NCI-H146 (cell line): ENCODE results near the gene LY6G6F.

ENCODE experiments used
- DNase-seq: peaks from one replicate; lab custom pipeline; 2025; lab: John Stamatoyannopoulos, UW

LY6G6F gene

DNA sequence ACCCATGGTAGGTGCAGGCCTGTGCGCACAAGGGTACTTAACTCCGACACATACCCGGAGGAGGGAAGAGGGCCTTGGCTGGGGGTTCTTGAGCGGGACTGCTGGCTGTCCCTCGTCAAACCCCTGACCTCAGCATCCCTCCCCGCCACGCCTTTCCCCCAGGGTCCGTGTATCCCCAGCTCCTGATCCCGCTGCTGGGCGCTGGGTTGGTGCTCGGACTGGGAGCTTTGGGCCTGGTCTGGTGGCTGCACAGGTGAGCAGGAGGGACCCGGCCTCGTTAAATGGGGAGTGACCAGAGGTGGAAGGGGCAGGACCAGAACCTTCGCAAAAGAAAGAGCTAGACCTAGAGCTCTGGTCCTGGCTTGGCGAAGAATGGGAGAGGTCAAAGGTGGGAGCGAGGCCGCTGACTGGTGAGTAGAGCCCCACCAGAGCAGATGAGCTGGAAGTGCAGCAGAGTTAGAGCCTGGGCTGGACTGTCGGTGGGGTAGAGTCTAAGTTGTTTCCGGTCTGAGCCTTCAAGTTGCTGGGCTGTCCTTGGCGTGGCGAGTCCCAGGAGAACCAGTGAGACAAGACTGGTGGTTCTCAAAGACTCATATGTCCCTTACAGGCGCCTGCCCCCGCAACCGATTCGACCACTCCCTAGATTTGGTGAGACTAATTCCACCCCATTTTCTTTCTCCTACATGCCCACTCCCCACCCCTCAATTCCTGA is 17.5 kb downstream of the LY6G6F start:
- DNase-seq: no peak

GRCh38 chr6:31725502-31726350 is 19.1 kb downstream of the LY6G6F start:
- no peak for DNase-seq

DNA sequence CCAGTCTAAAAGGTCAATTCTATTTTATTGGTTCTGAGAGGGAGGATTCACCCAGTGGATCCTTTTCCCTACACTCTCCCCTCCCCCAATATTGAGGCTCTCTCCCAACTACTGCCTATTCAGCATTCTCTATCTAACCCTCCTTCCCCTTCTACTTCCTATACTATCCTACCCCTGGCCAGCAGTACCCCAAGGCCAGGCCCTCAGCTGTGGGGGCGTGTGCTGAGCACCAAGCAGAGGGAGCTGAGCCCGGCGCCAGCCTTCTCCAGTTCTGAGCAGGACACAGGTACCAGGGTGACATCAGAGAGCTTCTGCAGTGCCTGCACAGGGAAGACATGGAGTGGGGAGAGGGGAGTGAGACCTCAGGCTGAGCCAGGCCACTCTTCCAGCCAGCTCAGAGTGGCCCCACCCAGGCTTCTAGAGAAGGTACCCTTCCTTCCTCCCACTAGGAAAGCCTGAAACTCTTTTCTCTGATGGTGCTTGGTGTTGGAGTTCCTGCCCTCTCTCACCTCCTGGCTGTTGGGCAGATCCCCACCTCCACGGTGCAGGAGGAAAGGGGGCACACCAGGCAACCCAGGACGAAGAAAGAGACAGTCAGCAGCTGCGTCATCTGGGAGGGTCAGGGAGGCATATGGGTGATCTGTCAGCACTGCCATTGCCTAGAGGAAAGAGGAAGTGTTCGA is 20.5 kb downstream of the LY6G6F start:
- DNase-seq: no peak

DNA sequence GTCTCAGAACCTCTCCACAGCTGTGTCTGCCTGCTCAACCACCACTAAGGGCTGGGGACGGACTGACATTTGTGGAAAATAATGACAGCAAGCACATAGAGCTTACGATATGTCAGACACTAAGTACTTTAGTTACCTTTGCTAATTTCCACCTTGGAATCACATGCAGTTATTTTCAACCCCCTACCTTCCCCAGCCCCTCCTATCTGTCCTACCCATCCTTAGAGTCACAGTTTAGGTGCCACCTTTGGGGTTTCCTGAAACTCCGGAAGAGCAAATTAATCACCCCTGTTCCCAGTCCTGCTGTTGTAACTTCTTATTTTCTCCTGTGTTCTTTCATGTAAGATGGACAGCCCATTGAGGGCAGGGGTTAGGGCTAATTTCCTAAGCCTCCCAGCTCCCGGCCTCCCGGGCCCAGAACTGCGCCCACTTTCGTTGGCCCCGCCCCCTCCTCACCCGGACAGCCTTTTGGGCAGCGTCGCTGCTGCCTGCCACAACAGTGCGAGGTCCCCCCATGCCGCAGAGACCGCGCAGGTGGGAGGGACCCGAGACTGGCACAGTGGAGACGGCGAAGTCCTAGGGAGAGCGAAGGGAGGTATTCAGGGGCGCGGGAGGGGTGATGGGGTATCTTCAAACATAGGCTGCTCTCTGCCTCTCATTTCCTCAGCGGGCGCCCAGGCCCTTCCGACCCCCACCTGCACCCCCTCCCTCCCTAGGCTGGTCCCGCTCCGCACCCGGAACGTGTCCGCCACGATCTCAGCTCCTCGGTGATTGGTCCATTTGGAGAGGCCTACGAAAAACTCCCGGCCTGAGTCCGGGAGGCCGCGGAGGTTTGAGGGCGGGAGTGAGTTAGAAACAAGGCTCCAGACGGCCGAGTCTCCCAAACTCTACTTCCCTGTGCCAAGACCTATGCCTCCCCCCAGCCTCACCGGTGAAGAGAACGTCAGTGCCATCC is 21.3 kb downstream of the LY6G6F start:
- DNase-seq: no peak

- DNase-seq: no peak
Measured at GRCh38 chr6:31728767-31729514, 22.3 kb downstream of the LY6G6F start, which contains the start of gene DDAH2. Gene DDAH2 (minus strand): TSS chr6:31729299. CDS start chr6:31729161, 138 bp downstream.

- DNase-seq: peak; percentile 81
Measured at GRCh38 chr6:31729515-31729978, 22.9 kb downstream of the LY6G6F start.

DNA sequence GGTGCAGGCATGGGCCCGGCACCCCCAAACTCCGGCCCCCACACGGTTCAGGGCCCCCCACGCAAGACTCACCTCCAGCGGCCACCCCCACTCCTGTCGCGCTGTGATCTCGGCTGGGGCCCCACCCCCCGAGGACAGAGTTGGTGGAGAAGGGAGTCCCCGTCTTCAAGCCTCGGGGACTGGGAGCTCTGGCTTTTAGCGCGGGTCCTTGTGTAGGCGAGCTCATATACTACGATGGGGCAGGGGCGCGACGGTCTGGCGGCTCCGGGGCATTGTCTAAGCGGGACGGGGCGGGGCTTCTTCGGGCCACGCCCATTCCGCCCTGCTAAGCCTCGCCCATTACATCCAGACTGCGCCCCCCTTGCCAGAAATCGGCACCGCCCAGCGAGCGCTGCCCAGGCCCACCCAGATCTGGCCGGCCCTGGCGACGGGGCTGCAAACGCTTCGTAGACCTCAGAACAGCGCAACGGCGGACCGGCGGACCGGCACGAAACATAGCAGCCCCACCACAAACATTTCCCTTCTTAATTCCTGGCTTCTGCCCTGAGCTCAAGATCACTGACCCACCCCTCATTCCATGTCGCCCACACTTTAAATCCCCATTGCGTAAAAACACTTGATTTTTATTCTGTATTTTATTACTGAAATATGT is 23.4 kb downstream of the LY6G6F start:
- DNase-seq: peak; percentile 31

GRCh38 chr6:31730631-31731086 is 24.0 kb downstream of the LY6G6F start:
- DNase-seq: no peak

DNA sequence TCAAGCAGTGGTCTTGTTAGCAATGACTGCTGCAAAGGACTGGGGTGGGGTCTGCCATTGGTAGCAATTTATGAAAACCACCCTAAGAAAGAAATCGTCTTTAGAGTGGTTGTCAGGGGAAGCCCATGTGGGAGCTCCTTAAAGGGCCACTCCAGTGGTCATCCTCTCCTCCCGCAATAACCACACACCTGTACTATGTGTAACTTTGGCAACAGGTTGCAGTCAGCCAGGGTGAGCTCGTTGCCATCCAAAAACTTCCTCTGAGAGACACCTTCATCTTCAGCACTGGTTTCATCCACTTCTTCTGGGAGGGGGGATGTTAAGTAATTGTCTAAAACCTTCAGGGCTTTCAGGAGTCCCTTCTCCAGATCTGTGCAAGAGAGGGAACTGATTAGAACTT is 25.4 kb downstream of the LY6G6F start:
- DNase-seq: no peak

DNA sequence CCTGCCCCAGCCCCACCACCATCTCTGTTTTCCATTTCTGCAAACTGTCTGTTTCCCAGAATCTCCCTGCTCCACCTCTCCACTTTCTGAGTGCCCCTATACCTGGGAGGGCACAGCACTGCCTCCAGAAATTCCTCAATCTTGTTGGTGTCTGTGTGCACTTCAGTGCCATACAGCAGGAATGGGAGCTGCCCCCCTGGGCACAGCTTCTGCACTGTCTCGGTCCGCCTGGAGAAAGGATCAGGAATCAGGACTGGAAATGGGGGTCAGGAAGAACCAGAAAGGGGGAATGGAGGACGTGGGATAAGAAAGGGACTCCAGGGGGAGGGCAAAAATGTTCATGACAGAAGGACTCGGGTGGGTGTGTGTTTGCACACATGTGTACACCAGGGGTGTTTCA is 27.1 kb downstream of the LY6G6F start:
- no peak for DNase-seq

DNA sequence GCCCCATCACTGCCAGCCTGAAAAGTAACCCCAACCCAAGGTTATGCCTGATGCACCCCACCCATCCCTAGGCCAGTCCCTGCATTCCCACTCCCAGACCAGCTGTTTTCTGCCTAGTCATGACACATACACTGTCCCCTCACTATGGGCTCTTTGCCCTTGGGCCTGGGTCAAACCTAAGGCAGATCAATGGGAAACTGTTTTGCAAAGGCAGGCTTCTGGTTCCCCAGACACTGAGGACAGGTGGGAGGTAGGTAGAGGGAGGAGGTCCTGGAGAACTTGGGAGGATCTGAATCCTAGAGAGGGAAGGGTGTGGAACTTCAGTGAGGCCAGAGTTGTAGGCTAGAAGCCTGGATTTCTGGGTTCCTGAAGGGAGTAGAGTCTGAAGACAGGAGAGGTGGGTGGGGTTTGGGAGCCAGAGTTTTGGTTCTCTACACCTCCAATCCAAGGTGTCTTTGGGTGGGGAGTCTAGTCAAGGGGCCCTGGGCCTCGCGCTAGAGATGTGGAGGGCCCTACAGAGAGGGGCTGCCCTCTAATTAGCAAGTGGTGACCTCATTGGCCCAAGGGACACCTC is 27.7 kb downstream of the LY6G6F start:
- no peak for DNase-seq

- DNase-seq: peak; percentile 42
Measured at GRCh38 chr6:31734821-31735406, 28.2 kb downstream of the LY6G6F start.

DNA sequence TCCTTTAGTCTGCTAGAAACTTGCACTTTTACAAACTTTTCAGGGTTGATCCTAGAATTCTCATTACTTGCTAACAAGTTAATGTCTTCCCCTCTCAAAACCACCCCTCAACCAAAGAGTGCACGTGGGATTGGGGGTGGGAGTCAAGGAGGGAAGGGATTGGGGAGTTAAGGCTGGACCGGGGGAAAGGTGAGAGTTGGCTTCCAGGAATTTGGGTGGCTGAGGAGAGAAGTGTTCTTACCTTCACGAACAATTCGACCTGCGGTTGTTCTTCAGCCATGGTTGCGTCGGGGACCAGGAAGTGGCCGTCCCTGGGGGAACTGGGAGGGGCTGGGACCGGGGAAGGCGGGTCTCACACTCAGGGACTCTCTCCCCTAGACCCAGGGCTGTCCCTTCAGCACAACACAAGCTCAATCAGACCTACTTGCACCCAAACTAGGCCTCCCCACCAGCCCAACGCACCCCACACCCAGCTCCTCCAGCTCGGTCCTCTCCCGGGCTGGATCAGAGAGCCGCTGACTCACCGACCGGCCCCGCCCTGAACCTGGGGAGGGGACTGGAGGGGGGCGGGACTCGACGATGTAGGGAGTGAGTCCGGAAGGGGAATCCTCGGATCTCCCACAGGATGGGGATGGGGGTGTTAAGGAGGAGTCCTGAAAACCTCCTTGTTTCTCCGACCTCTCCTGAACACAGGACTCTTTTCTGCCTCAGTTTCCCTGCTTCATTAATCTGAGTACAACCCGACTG is 29.5 kb downstream of the LY6G6F start, which contains the start of gene CLIC1:
TSS of gene CLIC1 (minus strand) at position 510 of the 747 bp plus-strand sequence. CDS start at position 280, 230 bp downstream.
- DNase-seq: peak; percentile 86

DNA sequence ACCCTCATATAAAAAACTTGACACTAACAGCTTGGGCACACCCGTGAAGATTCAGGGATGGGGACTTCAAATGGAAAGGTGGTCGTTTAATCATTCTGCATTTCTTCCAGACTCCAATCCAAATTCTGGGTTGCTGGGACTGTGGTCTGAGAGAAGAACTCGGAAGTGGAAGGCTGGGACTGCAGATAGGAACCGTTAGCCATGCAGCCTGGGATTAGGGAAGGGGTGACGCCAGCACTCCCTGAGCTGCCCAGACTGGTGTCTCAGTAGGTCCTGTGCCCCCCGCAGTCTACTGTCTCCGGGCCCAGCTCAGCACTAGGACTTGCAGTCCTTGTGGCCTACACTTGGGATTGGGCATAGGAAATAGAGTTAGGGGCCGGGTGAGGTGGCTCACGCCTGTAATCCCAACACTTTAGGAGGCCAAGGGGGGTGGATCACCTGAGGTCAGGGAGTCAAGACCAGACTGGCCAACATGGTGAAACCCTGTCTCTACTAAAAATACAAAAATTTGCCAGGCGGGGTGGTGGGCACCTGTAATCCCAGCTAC is 30.2 kb downstream of the LY6G6F start:
- no peak for DNase-seq

DNA sequence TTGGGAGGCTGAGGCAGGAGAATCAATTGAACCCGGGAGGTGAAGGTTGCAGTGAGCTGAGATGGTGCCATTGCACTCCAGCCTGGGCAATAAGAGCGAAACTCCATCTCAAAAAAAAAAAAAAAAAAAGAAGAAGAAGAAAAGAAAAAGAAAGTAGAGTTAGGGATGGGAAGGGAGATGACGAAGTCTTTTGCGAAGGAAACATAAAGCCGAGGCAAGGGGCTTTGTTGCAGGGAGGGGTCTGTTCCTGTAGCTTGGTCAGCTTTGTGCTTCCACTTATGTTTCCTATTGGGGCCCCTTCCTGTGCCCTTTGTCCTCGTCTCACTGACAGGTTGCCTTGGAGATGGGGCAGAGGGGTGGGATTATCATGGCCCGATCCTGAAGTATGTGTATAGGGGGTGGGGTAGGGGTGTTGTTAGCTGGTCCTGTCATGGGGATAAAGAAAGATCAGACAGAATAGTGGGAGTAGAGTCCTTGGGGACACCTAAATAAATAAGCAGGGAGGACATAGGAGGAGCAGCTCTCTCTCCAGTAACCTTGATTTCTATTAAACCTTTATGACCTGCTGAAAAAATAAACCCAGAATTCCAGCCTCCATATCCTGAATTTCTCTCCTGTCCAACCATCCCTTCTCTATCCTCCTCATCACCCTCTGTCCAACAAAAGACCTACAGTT is 30.8 kb downstream of the LY6G6F start:
- peak; percentile 86 for DNase-seq

GRCh38 chr6:31737991-31738979 is 31.6 kb downstream of the LY6G6F start:
- peak; percentile 75 for DNase-seq
